Lung microvascular endothelial cell (primary cell): ENCODE data around the gene MINK1. TPM values are rescaled to one million over a fixed set of nuclear protein-coding genes. Genes with fewer than 3 reads are reported as not detected.

Experiments
- DNase-seq, 2 donors: peaks; one replicate each; pipeline versions ENCODE4 v3.0.0 to v3.0.0-alpha.2; 2010; ENCODE audit warnings: low read depth in 2 of 2
- total RNA-seq: library from RNA; depleted of rRNA; stranded (reverse); fragments of >200 nt; gene quantifications from 2 replicates; pipeline ENCODE4 v1.2.1, GENCODE V29; 2014

MINK1 gene
- 17.9 and 26.0 TPM in 2 replicates for total RNA-seq

- DNase-seq = peak; percentile 95 to 97
These were observed at the start of gene MINK1 for GRCh38 chr17:4833178-4833940. Gene MINK1 (plus strand): TSS chr17:4833340. CDS start chr17:4833584, 244 bp downstream.

- no peak for DNase-seq
These were observed 47.6 kb upstream of the MINK1 start for GRCh38 chr17:4785311-4786105.

- DNase-seq = peak; percentile 27 to 51
These were observed 47.0 kb upstream of the MINK1 start, which contains the start of gene VMO1 for GRCh38 chr17:4786106-4786511. Gene VMO1 (minus strand): TSS chr17:4786364. CDS start chr17:4786352, 12 bp downstream.

- DNase-seq = no peak
These were observed 46.6 kb upstream of the MINK1 start for GRCh38 chr17:4786516-4786915.

GRCh38 chr17:4788159-4788806, 44.9 kb upstream of the MINK1 start:
- no peak for DNase-seq

DNA sequence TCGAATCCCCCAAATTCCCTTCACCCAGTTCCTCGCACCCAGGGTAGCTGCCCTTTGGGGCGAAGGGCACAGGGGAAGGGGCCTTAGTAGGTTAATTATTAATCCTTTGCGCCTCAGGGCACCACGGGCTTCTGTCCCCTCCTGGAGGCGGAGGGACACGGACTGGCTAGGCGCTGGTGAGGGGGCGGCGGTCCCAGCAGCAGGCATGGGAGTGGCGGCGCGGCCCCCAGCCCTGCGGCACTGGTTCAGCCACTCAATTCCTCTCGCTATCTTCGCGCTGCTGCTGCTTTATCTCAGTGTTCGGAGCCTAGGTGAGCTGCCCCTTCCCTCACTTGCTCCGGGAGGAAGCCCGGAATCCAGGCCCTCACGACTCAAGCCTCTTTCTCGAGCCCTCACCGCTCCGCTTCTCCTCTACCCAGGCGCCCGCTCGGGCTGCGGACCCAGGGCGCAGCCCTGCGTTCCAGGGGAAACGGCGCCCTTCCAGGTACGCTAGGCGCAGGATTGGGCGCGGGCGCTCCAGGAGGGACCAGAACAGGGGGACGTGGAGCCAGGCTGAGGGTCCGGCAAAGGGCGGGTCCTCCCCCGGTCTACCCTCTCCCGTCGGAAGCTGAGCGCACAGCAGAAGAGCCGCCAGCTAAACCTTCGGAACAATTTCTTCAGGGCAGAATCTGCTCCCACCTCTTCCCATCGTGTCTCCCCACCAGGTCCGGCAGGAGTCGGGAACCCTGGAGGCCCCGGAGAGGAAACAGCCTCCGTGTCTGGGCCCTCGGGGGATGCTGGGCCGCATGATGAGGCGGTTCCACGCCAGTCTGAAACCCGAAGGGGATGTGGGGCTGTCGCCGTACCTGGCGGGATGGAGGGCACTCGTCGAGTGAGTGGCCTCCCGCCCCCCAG, 44.1 kb upstream of the MINK1 start, which contains the start of gene GLTPD2:
Gene GLTPD2, plus strand, starts transcription at position 158 of the 894 bp plus-strand sequence. Its CDS starts 48 bp downstream, at position 206.
- DNase-seq = no peak

DNA sequence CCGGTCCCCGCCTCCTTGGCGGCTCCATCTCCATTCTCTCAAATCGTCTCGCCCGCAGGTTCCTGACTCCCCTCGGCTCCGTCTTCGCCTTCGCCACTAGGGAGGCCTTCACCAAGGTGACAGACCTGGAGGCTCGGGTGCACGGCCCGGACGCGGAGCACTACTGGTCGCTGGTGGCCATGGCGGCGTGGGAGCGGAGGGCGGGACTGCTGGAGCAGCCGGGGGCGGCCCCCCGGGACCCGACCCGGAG, 43.5 kb upstream of the MINK1 start:
- DNase-seq = no peak

DNA sequence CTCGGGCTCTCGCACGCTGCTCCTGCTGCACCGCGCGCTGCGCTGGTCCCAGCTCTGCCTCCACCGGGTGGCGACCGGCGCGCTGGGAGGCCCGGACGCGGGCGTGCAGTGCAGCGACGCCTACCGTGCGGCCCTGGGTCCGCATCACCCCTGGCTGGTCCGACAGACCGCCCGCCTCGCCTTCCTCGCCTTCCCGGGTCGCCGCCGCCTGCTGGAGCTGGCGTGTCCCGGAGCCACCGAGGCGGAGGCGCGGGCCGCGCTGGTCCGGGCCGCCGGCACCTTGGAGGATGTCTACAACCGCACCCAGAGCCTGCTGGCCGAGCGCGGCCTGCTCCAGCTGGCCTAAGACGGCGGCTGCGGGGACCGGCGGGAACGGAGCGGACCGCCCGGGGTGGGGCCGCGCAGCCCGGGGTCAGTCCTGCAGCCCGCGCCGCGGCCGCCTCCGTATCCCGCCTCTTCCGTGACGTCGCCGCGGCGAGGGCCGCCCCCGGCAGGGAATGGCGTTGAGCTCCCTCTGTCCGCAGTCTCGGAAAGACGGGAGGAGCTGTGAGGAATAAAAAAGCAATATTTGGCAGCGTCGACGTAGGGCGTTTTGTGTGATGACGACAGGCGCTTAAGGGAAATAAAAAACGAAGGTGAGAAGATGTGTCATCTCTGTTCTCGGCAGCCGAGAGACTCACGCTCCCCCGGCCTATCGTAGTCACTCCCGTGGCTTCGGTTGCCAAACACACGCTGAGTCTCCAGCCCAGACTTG, 43.0 kb upstream of the MINK1 start:
- DNase-seq = peak; percentile 89 to 90

DNA sequence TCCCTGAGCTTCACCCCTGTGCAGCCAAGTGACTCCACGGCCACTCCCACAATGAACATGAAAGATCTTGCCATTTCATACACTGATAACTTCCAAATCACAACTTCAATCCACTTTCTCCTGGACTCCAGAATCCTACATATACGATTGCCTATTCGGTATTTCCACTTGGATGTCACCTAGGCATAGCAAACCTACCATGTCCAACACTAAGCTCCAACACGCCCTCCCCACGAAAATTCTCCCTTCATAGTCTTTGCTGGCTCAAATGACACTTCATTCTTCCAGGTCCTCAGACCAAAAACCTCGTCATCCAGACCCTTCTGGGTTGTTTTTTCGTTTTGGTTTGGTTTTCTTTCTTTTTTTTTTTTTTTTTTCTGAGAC, 42.4 kb upstream of the MINK1 start:
- DNase-seq = no peak

DNA sequence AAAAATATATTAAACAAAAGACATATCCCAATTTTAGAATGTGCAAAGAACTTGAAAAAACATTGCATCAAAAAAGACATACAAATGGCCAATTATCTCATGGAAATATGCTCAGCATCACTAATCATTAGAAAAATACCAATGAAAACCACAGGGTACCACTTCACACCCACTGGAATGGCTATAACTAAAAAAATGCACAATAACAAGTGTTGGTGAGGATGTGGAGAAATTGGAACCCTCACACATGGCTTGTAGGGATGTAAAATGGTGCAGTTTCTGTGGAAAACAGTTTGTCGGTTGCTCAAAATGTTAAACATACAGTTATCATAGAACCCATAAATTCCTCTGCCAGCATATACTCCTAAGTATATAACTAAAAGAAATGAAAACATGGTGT, 38.0 kb upstream of the MINK1 start:
- no peak for DNase-seq

DNA sequence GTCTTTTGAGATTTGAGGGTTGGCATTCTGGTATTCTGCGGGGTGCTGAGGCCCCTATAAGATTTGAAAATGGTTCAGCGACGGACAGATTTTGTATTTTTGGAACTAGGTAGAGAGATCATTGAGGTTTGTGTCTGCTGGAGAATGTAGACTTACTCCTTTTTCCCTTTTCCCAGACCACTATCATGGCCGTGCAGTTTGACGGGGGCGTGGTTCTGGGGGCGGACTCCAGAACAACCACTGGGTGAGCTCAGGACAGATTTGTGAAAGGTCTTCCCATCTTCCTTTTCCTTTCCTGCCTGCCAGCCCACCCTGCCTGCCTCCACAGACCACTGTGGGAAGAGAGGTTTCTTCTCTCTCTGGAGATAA, 36.6 kb upstream of the MINK1 start:
- peak; percentile 59 to 66 for DNase-seq

GRCh38 chr17:4800462-4801196, 32.5 kb upstream of the MINK1 start:
- DNase-seq = no peak

DNA sequence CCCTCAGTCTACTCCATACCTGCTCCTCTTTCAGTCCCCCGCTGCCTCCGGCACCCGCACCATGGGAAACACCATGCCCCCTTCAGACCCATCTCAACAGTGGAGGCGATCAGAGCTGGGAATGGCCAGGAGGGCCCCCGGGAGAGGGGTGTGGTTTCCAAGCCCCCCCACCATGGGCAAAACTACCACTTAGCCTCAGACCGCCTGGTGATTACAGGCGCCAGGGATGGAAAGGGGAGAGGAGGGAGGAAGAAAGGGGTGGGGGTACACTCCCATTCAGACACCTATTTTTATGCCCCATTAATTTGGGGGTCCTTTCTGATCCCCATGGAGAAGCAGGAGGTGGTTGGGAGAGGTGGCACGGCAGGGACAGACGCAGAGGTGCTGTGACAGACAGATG, 30.9 kb upstream of the MINK1 start, which contains the start of gene C17orf114:
Gene C17orf114, minus strand, starts transcription at position 101 of the 400 bp plus-strand sequence.
- no peak for DNase-seq

- peak in 1 of 2 donors; percentile 23 for DNase-seq
These were observed 26.7 kb upstream of the MINK1 start for GRCh38 chr17:4806456-4806776.

DNA sequence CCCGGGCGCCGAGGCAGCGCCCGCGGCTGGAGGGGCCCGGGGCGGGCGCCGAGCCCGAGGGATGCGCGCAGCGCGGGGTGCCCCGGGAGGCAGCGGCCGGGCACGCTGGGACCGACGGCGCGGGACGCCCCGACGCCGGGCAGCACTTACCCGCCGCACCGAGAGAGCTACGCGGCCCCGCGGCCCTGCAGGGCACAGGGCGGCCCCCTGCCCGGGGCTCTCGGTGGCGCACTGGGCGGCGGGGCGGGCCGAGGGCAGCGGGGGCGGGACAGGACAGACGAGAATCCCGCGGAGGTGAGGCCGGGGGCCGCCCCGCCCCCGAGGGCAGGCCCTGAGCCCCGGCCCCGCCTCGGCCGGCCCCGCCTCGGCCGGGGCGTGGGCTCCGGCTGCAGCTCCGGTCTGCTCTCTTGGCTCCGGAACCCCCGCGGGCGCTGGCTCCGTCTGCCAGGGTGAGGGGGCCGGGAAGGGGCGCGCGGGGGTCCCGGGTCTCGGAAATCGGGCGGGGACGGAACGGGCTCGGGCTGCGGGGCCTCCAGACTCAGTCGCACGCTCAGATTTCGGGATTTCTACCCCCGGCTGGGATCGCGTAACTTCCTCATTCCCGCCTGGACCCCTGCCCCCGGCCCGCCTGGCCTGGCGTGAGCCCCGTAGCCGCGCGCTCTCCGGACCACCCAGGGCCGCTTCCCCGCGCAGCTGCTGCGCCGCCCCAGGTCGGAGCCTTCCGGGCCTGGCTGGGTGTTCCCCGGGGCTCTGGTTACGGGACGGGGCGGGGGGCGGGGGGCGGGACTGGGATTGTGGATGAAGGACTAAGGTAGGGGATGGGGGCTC, 26.1 kb upstream of the MINK1 start, which contains the start of gene PLD2:
Gene PLD2, plus strand, starts transcription at position 376 of the 828 bp plus-strand sequence. CDS start 621 bp downstream, outside the sequence.
- DNase-seq = peak; percentile 78 to 83

DNA sequence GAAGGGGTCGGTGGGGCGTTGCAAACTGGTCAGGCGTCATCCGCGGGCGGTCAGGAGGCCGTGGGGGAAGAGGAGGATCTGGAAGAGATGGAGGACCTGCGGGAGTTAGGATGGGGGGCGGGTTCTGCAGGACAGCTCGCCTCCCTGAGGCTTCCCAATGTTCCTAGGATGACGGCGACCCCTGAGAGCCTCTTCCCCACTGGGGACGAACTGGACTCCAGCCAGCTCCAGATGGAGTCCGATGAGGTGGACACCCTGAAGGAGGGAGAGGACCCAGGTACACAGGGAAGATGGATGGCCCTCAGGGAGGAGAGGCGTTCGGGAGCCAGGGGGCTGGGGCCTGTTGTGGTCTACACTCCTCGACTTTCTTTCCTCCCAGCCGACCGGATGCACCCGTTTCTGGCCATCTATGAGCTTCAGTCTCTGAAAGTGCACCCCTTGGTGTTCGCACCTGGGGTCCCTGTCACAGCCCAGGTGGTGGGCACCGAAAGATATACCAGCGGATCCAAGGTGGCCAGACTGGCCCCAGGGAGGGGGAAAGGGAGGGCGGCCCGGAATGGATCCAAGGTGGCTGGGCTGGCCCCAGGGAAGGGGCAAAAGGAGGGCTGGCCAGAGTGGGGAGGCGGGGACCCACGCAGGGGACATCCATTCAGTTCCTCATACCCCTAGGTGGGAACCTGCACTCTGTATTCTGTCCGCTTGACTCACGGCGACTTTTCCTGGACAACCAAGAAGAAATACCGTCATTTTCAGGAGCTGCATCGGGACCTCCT, 25.3 kb upstream of the MINK1 start:
- DNase-seq = no peak

DNA sequence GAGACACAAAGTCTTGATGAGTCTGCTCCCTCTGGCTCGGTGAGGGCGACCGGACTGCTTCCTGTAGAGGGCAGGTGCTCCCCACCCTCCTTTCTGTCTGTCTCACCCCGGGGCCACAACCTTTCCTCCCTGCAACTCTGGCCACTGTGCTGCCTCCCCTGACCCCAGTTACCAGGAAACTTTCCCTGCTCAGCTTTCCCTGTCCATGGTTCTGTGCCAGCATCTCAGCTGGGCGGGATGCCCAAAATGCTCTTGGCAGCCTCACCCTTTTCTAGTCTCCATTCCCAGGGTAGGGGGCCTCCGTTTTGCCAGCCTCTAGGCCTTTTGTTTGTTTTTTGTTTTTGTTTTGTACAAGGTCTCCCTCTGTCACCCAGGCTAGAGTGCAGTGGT, 24.8 kb upstream of the MINK1 start:
- peak; percentile 17 to 58 for DNase-seq

DNA sequence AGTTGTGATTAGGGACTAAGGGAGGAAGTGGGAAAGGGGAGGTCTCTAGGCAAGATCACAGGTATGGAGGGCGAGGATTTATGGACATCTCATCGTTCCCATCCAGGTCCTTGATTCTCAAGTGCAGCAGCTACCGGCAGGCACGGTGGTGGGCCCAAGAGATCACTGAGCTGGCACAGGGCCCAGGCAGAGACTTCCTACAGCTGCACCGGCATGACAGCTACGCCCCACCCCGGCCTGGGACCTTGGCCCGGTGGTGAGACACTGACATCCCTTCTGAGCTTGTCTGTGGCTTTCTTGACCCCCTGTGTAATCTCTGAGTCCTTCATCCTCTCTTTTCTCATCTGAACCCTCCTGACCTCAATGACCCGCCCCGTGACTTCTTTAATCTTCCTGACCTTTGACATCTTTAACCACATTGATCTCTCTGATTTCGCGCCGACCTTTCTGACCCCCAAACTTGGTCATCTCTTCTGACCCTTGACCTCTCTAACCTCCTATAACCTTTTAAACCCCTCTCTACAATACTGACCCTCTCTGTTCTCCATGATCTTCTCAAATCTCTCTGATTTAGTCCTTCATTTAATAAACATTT, 22.3 kb upstream of the MINK1 start:
- DNase-seq = no peak
